Left cardiac atrium (tissue), 4 donors: ENCODE measurements around the gene RTKN2. TPM values are rescaled to one million over a fixed set of nuclear protein-coding genes. Genes with fewer than 3 reads are reported as not detected.

Experiments used
- ATAC-seq, 2 donors: fragments of 200-7000 bp; cut with Tn5 transposase; one replicate each; pipeline ENCODE4 v1.9.1; 2020; ENCODE audit warnings: mild to moderate bottlenecking in 2 of 2, moderate library complexity in 2 of 2
- DNase-seq: peaks from one replicate; pipeline ENCODE4 v3.0.0-alpha.2; 2020
- intact Hi-C, 2 donors: fragments of 100-400 bp; cut with DNase I; formaldehyde crosslinking; loops; one replicate each; pipeline versions ENCODE4 v1.14.1 to v1.15.1; 2022 to 2023
- total RNA-seq, 2 donors: library from RNA; stranded (reverse); fragmentation: NEBNext Ultra II Directional; extraction: Animal tissue kit (Norgen Biotek cat#: 25700); gene quantifications; one replicate each; pipeline ENCODE4 v1.2.1, GENCODE V29; 2021
- donor health status: DM: no; HTN: yes; CAD: no.
- donor health status: DM: no; HTN: yes; CAD: no; lungs with severe emphysema.
- donor health status: DM: yes; HTN: yes; CAD: no.
- donor health status: Dilated cardiomyopathy.

RTKN2 gene
- total RNA-seq, 2 donors from 2014 or later, result 0.13 TPM; not detected in 1

GRCh38 chr10:62234077-62234605 lies 34.5 kb downstream of the RTKN2 start:
- ATAC-seq, result no peak
- no peak for DNase-seq
- intact Hi-C loops, result no loop called here

GRCh38 chr10:62233356-62234076 lies 35.1 kb downstream of the RTKN2 start:
- no peak for DNase-seq
- intact Hi-C loops, result no loop called here
- no peak for ATAC-seq

- DNase-seq (no peak), ATAC-seq (no peak)
- intact Hi-C loops, result no loop called here
These were observed 36.8 kb downstream of the RTKN2 start for GRCh38 chr10:62231805-62232204.

GRCh38 chr10:62231371-62231770 lies 37.3 kb downstream of the RTKN2 start:
- peak; percentile 38 to 84 for ATAC-seq

GRCh38 chr10:62230344-62231121 lies 38.1 kb downstream of the RTKN2 start:
- intact Hi-C loops, result no loop called here
- DNase-seq (no peak), ATAC-seq (no peak)

More at GRCh38 chr10:62231371-62231770, 37.3 kb downstream of the RTKN2 start:
- no peak for DNase-seq
- intact Hi-C loops, result no loop called here

GRCh38 chr10:62225362-62225761 lies 43.3 kb downstream of the RTKN2 start:
- intact Hi-C loops, result no loop called here
- ATAC-seq (no peak), DNase-seq (no peak)

- no peak for DNase-seq
- intact Hi-C loops, result no loop called here
- peak in 1 of 2 donors; percentile 53 for ATAC-seq
These were observed 44.0 kb downstream of the RTKN2 start for GRCh38 chr10:62224606-62225005.

GRCh38 chr10:62217683-62218082 lies 51.0 kb downstream of the RTKN2 start:
- no peak for ATAC-seq
- no peak for DNase-seq
- intact Hi-C loops, result no loop called here

- intact Hi-C loops, result no loop called here
- DNase-seq (no peak), ATAC-seq (no peak)
These were observed 54.2 kb downstream of the RTKN2 start for GRCh38 chr10:62214364-62214874.

GRCh38 chr10:62205750-62206399 lies 62.8 kb downstream of the RTKN2 start:
- DNase-seq (no peak), ATAC-seq (no peak)
- intact Hi-C loops, result no loop called here

- intact Hi-C loops, result no loop called here
- ATAC-seq (no peak), DNase-seq (no peak)
These were observed 69.1 kb downstream of the RTKN2 start for GRCh38 chr10:62199584-62199983.

GRCh38 chr10:62196528-62196927 lies 72.1 kb downstream of the RTKN2 start:
- no peak for ATAC-seq
- intact Hi-C loops, result no loop called here
- no peak for DNase-seq

GRCh38 chr10:62195675-62195926 lies 73.0 kb downstream of the RTKN2 start:
- intact Hi-C loops, result no loop called here
- ATAC-seq (no peak), DNase-seq (no peak)

GRCh38 chr10:62194924-62195674 lies 73.5 kb downstream of the RTKN2 start:
- ATAC-seq (no peak), DNase-seq (no peak)
- intact Hi-C loops, result no loop called here

GRCh38 chr10:62193479-62193878 lies 75.2 kb downstream of the RTKN2 start:
- intact Hi-C loops, result no loop called here
- DNase-seq (no peak), ATAC-seq (no peak)

GRCh38 chr10:62189131-62189530 lies 79.5 kb downstream of the RTKN2 start:
- intact Hi-C loops, result no loop called here
- ATAC-seq, result no peak
- DNase-seq, result no peak

GRCh38 chr10:62188021-62188616 lies 80.5 kb downstream of the RTKN2 start:
- ATAC-seq, result no peak
- intact Hi-C loops, result no loop called here
- no peak for DNase-seq

GRCh38 chr10:62186999-62187675 lies 81.5 kb downstream of the RTKN2 start:
- ATAC-seq, result no peak
- DNase-seq, result no peak
- intact Hi-C loops, result no loop called here
